ENCODE data around the gene TRIM77. TPM values are rescaled to one million over a fixed set of nuclear protein-coding genes. Genes with fewer than 3 reads are reported as not detected.
"Not testable (repeated sequence)": the region's sequence is repeated elsewhere in the genome, so short reads cannot be mapped to it uniquely, and the experiment has no call there.

TRIM77 gene
- not detected in 2 replicates for total RNA-seq (2014; rRNA removed)
- not detected for polyA plus RNA-seq (2012)

DNA sequence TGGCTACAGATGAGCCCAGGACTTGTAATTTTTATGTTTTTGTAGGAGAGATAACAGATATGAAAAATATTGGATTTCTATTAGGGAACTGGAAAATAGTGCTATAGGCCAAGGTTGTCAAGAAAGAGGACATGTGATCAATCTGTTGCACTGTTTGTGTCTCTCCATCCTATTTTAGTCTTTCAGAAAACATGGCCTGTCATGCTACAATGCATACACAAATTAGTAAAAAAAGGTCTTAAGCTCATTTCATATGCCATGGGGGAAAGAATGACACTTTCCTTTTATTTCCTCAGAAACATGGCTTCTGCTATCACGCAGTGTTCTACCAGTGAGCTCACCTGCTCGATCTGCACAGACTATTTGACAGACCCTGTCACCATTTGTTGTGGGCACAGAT, at the start of gene TRIM77:
TRIM77 (plus strand) TSS at position 301 of the 400 bp plus-strand sequence; CDS start at position 301, 0 bp downstream.
- not testable (repeated sequence) for DNase-seq (ENCODE audit: low read depth)

GRCh38 chr11:89667001-89667400, 43.1 kb upstream of the TRIM77 start:
- no peak for DNase-seq (ENCODE audit: low read depth)

- not testable (repeated sequence) for DNase-seq (ENCODE audit: low read depth)
These were observed 41.9 kb upstream of the TRIM77 start for GRCh38 chr11:89668158-89668557.

DNA sequence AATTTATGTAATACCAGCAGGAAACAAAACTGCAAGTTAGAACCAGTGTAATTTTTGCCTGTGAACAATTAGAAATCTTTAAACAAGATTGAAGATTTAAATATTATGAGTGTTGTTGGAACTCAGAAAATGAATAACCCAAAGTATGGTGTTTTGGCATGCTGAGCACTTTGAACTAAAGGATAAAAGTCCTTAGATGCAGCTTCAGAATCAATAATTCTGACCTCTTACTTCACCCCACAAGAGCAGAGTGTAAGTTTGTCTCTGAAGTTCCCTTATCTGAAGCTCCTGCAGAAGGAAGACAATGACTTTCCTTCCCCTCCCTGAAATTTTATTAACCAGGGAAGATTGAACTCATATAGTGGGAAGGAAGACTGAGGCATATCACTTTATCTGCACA, 40.5 kb upstream of the TRIM77 start:
- not testable (repeated sequence) for DNase-seq (ENCODE audit: low read depth)

- DNase-seq (ENCODE audit: low read depth): not testable (repeated sequence)
These were observed 40.0 kb upstream of the TRIM77 start for GRCh38 chr11:89669993-89670669.

GRCh38 chr11:89672547-89672946, 37.6 kb upstream of the TRIM77 start:
- DNase-seq (ENCODE audit: low read depth): not testable (repeated sequence)

DNA sequence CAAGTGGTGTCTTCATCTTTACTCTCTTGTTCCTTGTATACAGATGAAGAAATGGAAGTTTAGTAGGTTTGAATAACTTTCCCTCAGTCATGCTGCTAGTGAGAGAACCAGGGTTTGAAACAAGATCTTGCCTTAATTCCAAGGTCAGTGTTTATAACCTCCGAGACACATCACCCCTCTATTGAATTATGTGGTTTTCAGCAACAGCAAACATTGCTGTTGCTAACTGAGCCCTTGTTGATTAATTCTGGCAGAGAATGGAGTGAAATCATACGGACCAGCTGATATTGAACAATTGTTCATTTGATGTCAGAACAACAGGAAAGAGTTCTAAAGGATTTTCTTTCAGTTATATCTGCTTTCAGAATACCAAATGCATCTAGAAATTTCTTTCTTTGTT, 36.7 kb upstream of the TRIM77 start:
- DNase-seq (ENCODE audit: low read depth): not testable (repeated sequence)

- DNase-seq (ENCODE audit: low read depth): not testable (repeated sequence)
These were observed 34.7 kb upstream of the TRIM77 start for GRCh38 chr11:89675383-89675782.

DNA sequence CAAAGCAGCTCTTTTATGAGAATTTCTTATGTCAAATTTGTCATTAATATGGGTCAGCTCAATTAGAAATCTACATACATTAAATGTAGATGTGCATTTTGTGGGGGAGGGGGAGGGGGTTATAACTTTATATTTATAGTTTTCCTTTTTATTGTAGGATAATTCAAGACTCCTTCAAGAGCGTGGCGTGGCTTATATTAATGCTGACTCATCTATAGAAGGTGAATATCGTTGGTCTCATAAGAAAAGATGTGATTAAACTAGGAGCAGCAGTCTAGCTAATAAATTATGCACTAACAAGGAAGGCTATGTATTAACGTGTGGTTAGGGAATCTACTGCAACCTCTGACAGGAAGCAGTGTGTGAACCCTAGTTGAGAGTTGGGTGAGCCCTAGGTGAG, 34.2 kb upstream of the TRIM77 start:
- DNase-seq (ENCODE audit: low read depth): not testable (repeated sequence)

DNA sequence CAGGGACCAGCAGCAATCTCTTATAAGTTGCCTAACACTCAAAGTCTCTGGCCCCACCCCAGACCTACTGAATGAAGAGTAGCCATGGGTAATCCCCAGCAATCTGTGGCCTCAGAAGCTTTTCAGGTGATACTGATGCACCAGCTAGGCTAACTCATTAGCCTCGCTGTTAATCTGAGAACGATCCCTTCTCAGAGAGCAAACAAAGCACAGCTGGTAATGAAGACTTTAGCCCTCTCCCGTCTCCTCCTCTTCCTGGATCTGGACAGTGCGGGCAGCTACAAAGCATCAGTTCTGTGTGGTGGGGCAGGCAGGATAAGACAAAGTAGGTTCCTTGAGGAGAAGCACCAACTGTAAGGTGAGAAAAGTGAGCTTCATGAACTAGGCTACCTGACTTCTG, 3.0 kb upstream of the TRIM77 start:
- not testable (repeated sequence) for DNase-seq (ENCODE audit: low read depth)

- not testable (repeated sequence) for DNase-seq (ENCODE audit: low read depth)
These were observed 14.9 kb downstream of the TRIM77 start for GRCh38 chr11:89724866-89725498.

DNA sequence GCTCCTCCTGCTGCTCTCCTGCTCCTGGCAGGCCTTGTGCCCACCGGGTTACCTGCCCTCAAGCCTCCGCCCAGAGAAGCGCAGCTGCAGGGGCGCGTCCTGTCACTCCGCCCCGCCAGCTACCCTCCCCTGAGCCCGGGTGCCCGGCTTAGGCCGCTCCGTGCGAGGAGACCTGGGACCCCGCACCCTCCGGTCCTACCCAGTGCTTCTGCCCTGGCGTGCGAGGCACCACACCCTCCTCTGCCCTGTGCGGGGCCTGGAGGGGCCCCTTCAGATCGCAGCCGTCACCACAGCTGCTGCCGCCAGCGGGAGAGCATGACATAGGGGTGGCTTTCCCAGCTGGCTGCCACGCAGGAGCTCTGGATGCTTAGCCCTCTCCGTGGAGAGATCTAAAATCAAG, 20.1 kb downstream of the TRIM77 start:
- DNase-seq (ENCODE audit: low read depth): not testable (repeated sequence)

- no peak for DNase-seq (ENCODE audit: low read depth)
These were observed 26.5 kb downstream of the TRIM77 start for GRCh38 chr11:89736566-89736965.

DNA sequence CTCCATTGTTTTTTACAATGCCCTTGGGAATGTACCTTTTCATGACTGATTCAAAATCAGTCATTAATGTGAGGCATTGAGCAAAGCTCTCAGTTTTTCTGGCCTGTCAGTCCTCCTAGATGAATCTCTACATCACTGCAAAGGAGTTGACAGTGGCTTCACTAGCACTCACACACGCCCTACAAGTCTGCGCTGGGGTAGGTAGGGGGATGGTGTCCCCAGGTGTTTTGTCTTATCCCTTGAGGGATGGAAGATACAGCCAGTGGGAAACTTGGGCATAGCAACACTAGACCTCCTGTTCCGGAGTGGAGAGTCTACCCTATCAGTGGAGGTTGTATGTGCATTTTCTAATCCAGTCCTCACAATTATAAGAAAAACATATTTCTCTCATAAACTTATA, 27.0 kb downstream of the TRIM77 start:
- DNase-seq (ENCODE audit: low read depth): no peak

- DNase-seq (ENCODE audit: low read depth): not testable (repeated sequence)
These were observed 31.3 kb downstream of the TRIM77 start for GRCh38 chr11:89741406-89741805.

DNA sequence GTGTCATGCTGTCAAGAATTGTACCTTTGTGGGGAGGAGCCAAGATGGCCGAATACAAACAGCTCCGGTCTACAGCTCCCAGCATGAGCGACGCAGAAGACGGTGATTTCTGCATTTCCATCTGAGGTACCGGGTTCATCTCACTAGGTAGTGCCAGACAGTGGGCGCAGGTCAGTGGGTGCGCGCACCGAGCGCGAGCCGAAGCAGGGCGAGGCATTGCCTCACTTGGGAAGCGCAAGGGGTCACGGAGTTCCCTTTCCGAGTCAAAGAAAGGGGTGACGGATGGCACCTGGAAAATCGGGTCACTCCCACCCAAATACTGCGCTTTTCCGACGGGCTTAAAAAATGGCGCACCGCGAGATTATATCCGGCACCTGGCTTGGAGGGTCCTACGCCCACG, 34.1 kb downstream of the TRIM77 start:
- DNase-seq (ENCODE audit: low read depth): not testable (repeated sequence)

- DNase-seq (ENCODE audit: low read depth): not testable (repeated sequence)
These were observed 40.7 kb downstream of the TRIM77 start for GRCh38 chr11:89750822-89751221.

Other genes starting within 250 kb of the TRIM77 start
- 2.2 TPM in 1 of 2 replicates, not detected in the other for gene NOX4, start 218.9 kb upstream of the TRIM77 start, total RNA-seq (2014; rRNA removed)
- gene TRIM49, start 98.3 kb downstream of the TRIM77 start, total RNA-seq (2014; rRNA removed): not detected in 2 replicates
- gene TRIM64B, start 168.2 kb downstream of the TRIM77 start, total RNA-seq (2014; rRNA removed): not detected in 2 replicates
- gene TRIM49D1, start 211.9 kb downstream of the TRIM77 start, total RNA-seq (2014; rRNA removed): not detected in 2 replicates
- gene TRIM49D2, start 213.8 kb downstream of the TRIM77 start, total RNA-seq (2014; rRNA removed): not detected in 2 replicates

All from LHCN-M2 (cell line).